ENCODE data around the gene VSIG2.

The VSIG2 gene

DNA sequence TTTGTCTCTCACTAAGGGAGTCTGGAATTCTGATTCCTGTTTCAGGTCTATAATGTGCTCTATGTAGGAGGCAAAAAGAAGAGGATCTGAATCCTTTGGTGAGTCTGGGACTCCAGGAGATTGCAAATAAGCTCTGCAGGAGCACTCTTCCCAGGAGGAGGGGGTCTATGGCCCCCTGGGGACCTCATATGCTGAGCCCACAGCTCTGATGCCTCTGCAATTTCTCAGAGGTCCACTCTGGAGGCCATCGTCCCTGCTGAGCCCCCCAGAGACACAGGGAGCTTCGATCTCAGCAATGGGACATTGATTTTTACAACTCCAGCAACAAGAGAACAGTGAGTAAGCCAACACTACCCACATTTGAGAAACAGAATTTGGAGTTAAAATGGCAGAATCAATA lies 32.5 kb downstream of the VSIG2 start:
- TF ChIP-seq ISL1 (CRISPR knock-in tag; IDR thresholded peaks at IDR 0.05) (no peak), ZNF565 (CRISPR knock-in tag; conservative IDR thresholded peaks at IDR 0.05; ENCODE audit: low read depth) (no peak), OSR1 (CRISPR knock-in tag; IDR thresholded peaks at IDR 0.05) (no peak), RARB (CRISPR knock-in tag; IDR thresholded peaks at IDR 0.05) (no peak), ZC3H10 (CRISPR knock-in tag; IDR thresholded peaks at IDR 0.05) (no peak), ZFP3 (CRISPR knock-in tag; IDR thresholded peaks at IDR 0.05) (no peak), ZNF70 (CRISPR knock-in tag; IDR thresholded peaks at IDR 0.05) (no peak), GLIS3 (CRISPR knock-in tag; IDR thresholded peaks at IDR 0.05) (no peak), CSDC2 (CRISPR knock-in tag; IDR thresholded peaks at IDR 0.05) (no peak), SNAI2 (CRISPR knock-in tag; IDR thresholded peaks at IDR 0.05) (no peak), ZNF8 (CRISPR knock-in tag; IDR thresholded peaks at IDR 0.05) (no peak), ZFP30 (CRISPR knock-in tag; IDR thresholded peaks at IDR 0.05) (no peak), BACH2 (CRISPR knock-in tag; IDR thresholded peaks at IDR 0.05; ENCODE audit: borderline replicate concordance) (no peak), TCF4 (CRISPR knock-in tag; IDR thresholded peaks at IDR 0.05; ENCODE audit: borderline replicate concordance) (no peak), PPARA (CRISPR knock-in tag; IDR thresholded peaks at IDR 0.05; ENCODE audit: borderline replicate concordance) (no peak)
- TF ChIP-seq, protein P1, sequence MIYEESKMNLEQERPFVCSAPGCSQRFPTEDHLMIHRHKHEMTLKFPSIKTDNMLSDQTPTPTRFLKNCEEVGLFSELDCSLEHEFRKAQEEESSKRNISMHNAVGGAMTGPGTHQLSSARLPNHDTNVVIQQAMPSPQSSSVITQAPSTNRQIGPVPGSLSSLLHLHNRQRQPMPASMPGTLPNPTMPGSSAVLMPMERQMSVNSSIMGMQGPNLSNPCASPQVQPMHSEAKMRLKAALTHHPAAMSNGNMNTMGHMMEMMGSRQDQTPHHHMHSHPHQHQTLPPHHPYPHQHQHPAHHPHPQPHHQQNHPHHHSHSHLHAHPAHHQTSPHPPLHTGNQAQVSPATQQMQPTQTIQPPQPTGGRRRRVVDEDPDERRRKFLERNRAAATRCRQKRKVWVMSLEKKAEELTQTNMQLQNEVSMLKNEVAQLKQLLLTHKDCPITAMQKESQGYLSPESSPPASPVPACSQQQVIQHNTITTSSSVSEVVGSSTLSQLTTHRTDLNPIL (CRISPR knock-in tag; IDR thresholded peaks at IDR 0.05; ENCODE audit: low read depth) = no peak
- TF ChIP-seq, protein P2, sequence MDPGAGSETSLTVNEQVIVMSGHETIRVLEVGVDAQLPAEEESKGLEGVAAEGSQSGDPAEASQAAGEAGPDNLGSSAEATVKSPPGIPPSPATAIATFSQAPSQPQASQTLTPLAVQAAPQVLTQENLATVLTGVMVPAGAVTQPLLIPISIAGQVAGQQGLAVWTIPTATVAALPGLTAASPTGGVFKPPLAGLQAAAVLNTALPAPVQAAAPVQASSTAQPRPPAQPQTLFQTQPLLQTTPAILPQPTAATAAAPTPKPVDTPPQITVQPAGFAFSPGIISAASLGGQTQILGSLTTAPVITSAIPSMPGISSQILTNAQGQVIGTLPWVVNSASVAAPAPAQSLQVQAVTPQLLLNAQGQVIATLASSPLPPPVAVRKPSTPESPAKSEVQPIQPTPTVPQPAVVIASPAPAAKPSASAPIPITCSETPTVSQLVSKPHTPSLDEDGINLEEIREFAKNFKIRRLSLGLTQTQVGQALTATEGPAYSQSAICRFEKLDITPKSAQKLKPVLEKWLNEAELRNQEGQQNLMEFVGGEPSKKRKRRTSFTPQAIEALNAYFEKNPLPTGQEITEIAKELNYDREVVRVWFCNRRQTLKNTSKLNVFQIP (CRISPR knock-in tag; IDR thresholded peaks at IDR 0.05; ENCODE audit: borderline replicate concordance, low read depth) = no peak
- TF ChIP-seq, protein P3, sequence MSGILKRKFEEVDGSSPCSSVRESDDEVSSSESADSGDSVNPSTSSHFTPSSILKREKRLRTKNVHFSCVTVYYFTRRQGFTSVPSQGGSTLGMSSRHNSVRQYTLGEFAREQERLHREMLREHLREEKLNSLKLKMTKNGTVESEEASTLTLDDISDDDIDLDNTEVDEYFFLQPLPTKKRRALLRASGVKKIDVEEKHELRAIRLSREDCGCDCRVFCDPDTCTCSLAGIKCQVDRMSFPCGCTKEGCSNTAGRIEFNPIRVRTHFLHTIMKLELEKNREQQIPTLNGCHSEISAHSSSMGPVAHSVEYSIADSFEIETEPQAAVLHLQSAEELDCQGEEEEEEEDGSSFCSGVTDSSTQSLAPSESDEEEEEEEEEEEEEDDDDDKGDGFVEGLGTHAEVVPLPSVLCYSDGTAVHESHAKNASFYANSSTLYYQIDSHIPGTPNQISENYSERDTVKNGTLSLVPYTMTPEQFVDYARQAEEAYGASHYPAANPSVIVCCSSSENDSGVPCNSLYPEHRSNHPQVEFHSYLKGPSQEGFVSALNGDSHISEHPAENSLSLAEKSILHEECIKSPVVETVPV (CRISPR knock-in tag; IDR thresholded peaks at IDR 0.05) = no peak
- TF ChIP-seq, protein P4, sequence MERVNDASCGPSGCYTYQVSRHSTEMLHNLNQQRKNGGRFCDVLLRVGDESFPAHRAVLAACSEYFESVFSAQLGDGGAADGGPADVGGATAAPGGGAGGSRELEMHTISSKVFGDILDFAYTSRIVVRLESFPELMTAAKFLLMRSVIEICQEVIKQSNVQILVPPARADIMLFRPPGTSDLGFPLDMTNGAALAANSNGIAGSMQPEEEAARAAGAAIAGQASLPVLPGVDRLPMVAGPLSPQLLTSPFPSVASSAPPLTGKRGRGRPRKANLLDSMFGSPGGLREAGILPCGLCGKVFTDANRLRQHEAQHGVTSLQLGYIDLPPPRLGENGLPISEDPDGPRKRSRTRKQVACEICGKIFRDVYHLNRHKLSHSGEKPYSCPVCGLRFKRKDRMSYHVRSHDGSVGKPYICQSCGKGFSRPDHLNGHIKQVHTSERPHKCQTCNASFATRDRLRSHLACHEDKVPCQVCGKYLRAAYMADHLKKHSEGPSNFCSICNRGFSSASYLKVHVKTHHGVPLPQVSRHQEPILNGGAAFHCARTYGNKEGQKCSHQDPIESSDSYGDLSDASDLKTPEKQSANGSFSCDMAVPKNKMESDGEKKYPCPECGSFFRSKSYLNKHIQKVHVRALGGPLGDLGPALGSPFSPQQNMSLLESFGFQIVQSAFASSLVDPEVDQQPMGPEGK (CRISPR knock-in tag; IDR thresholded peaks at IDR 0.05; ENCODE audit: borderline replicate concordance) = no peak
- TF ChIP-seq, protein P5, sequence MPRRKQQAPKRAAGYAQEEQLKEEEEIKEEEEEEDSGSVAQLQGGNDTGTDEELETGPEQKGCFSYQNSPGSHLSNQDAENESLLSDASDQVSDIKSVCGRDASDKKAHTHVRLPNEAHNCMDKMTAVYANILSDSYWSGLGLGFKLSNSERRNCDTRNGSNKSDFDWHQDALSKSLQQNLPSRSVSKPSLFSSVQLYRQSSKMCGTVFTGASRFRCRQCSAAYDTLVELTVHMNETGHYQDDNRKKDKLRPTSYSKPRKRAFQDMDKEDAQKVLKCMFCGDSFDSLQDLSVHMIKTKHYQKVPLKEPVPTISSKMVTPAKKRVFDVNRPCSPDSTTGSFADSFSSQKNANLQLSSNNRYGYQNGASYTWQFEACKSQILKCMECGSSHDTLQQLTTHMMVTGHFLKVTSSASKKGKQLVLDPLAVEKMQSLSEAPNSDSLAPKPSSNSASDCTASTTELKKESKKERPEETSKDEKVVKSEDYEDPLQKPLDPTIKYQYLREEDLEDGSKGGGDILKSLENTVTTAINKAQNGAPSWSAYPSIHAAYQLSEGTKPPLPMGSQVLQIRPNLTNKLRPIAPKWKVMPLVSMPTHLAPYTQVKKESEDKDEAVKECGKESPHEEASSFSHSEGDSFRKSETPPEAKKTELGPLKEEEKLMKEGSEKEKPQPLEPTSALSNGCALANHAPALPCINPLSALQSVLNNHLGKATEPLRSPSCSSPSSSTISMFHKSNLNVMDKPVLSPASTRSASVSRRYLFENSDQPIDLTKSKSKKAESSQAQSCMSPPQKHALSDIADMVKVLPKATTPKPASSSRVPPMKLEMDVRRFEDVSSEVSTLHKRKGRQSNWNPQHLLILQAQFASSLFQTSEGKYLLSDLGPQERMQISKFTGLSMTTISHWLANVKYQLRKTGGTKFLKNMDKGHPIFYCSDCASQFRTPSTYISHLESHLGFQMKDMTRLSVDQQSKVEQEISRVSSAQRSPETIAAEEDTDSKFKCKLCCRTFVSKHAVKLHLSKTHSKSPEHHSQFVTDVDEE (CRISPR knock-in tag; IDR thresholded peaks at IDR 0.05) = no peak
- ATAC-seq = no peak

DNA sequence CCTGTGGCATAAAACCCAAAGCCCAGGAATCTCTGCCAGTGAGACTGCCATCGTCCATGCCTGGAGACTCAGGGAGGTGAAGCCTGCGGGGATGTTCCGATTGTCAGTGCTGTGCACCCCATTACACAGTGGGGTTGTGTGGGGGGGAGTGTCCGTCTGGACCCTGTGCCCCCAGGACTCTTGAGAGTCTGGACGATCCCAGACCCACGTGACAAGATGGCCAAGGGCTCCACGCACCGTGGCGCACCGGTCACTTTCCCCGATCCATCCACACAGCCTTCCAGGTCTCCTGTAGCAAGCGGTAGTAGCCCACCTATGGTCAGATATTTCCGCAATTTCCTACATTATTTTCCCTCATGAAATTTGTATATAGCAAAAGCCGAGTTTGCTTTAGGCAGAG lies 33.3 kb downstream of the VSIG2 start:
- no peak for ATAC-seq
- TF ChIP-seq, protein P3 (CRISPR knock-in tag; IDR thresholded peaks at IDR 0.05) = no peak
- TF ChIP-seq ESRRG (CRISPR knock-in tag; IDR thresholded peaks at IDR 0.05) (no peak), GLIS3 (CRISPR knock-in tag; IDR thresholded peaks at IDR 0.05) (no peak), PPARA (CRISPR knock-in tag; IDR thresholded peaks at IDR 0.05; ENCODE audit: borderline replicate concordance) (no peak)
